GM04504 (cell line): ENCODE data around the gene CLEC2D.
A peak's percentile ranks its signal among the peaks of the same experiment; 100 is the strongest.
"Not testable (repeated sequence)": the region's sequence is repeated elsewhere in the genome, so short reads cannot be mapped to it uniquely, and the experiment has no call there.

ENCODE experiments used
- DNase-seq: peaks from one replicate; pipeline ENCODE4 v3.0.0-alpha.2; 2012; ENCODE audit warnings: low read depth

CLEC2D gene

DNA sequence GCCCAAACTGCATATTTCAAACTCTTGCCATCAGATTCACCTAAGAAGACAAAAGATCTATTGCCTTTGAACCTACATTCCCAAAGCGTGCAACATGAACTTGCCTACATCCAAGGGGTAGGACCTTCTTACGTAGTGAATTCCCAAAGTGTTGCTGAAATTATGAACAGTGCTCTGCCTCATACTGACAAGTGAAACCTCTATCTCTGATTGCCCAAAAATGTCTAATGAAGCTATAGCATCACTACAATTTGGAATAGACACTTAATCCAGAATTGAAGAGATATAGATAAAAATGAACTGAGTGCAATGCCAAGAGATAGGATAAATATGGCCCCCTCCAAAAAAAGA lies 31.1 kb downstream of the CLEC2D start:
- no peak for DNase-seq

DNA sequence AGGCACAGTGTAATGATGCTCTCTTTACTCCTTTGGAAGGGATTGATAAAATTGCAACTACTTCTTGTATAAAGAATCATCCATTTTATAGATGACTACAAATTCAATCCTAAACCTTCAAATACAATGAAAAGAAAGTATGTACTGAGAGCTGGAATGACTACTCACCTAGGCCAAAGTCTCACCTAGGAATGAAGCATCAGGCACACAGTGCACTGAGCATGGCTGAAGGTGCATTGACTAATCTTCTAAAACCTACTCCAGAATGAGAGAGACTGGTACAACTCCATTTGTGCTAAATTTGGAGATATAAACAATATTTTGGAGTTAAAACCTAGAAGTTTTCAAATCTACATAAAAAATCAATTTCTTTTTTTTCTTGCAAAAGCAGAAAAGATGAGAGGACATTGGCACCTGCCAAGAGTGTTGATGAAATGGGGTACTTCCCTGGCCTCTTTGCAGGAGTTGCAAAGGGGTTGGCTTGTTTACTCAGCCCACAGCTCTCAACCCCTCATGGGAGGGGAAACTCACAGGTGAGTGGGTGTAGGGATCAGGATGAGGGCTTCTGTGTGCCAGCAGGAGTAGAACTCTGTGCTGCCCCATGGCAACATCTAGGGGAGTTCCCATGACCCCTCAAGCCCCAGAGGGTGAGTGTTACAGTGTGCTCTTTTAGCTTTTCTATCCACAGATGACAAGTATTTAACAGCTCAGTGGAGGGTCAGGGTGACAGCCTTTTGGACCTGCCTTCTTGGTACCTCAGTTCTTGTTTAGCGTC lies 32.1 kb downstream of the CLEC2D start:
- DNase-seq: no peak

GRCh38 chr12:9702255-9702654 lies 32.7 kb downstream of the CLEC2D start:
- DNase-seq: no peak

DNA sequence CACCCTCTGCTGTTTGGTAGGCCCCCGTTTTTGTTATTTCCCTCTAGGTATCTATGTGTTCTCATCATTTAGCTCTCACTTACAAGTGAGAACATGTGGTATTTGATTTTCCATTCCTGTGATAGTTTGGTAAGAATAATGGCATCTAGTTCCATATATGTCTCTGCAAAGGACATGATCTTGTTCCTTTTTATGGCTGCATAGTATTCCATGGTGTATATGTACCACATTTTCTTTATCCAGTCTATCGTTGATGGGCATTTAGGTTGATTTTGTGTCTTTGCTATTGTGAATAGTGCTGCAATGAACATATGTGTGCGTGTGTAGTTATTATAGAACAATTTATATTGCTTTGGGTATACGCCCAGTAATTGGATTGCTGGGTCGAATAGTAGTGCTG lies 35.0 kb downstream of the CLEC2D start:
- DNase-seq: not testable (repeated sequence)

DNA sequence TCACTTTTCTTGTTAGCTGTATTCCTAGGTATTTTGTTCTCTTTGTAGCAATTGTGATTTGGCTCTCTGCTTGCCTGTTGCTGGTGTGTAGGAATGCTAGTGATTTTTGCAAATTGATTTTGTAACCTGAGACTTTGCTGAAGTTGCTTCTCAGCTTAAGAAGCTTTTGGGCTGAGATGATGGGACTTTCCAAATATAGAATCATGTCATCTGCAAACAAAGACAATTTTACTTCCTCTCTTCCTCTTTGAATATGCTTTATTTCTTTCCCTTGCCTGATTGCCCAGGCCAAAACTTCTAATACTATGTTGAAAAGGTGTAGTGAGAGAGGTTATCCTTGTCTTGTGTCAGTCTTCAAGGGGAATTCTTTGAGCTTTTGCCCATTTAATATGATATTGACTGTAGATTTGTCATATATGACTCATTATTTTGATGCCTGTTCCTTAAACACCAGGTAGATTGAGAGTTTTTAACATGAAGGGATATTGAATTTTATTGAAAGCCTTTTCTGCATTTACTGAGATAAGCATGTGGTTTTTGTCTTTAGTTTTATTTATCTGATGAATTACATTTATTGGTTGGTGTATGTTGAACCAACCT lies 36.7 kb downstream of the CLEC2D start:
- DNase-seq: no peak

DNA sequence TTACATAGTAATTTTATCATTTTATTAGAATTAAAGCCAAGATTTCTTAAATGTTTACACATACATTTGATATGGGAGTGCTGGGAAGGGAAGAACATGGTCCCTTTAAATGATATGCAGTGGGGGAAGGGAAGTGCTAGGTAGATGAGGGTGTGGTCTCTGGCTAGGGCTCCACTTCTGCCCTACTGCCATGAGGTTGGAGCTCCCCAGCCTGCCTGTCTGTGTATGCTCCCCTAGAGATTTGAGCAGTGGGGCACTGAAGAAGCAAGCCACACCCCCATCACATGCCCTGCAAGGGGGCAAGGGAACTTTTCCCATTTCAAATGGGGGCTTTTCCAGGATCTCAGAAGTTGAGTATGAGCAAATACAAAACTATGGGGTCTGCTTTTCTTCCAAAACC lies 37.8 kb downstream of the CLEC2D start:
- DNase-seq: no peak

- peak; percentile 18 for DNase-seq
Observed at GRCh38 chr12:9707864-9708808, 38.6 kb downstream of the CLEC2D start.

DNA sequence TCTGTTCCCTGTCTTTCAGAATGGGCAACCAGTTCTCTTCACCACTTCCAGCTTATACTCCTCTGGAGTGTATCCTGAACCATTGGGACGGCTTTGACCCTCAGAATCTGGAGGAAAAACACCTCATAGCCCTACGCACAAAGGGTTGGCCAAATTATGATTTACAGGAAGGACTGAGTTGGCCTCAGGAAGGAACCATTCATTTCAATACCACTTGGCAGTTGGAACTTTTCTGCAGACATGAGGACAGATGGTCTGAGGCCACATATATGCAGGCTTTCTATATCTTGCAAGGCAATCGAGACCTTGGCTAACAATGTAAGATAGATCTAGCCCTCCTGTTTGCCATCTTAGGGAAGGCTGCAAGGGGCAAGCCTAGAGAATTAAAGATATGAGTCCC lies 39.3 kb downstream of the CLEC2D start:
- no peak for DNase-seq

DNA sequence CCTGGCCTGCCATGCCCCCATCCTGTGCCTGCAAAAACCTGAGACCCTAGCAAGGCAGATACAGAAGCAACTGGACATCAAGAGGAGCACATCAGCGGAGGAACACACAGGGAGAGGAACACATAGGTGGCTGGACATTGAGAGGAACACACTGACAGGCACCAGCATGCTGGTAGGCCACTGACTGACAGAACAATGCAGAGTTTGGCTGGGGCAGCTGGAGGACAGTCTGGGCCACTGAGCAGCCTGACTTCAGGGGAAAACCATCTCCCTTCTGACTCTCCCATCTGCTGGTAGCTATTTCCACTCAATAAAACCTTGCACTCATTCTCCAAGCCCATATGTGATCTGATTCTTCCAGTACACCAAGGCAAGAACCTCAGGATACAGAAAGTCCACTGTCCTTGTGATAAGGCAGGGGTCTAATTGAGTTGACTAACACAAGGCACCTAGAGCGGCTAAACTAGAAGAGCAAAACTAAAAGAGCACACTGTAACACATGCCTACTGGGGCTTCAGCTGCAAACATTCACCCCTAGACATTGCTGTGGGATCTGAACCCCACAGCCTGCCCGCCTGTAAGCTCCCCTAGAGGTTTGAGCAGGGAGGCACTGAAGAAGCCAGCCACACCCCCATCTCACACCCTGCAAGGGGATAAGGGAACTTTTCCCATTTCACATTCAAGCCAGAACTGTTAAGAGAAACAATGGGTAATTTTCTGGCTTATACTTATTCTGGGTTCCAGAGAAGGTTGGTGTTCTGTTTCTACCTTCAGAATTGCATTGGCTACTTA lies 41.3 kb downstream of the CLEC2D start:
- DNase-seq: no peak

- DNase-seq: no peak
Observed at GRCh38 chr12:9711664-9712063, 42.2 kb downstream of the CLEC2D start.

- DNase-seq: not testable (repeated sequence)
Observed at GRCh38 chr12:9713032-9713558, 43.6 kb downstream of the CLEC2D start.

DNA sequence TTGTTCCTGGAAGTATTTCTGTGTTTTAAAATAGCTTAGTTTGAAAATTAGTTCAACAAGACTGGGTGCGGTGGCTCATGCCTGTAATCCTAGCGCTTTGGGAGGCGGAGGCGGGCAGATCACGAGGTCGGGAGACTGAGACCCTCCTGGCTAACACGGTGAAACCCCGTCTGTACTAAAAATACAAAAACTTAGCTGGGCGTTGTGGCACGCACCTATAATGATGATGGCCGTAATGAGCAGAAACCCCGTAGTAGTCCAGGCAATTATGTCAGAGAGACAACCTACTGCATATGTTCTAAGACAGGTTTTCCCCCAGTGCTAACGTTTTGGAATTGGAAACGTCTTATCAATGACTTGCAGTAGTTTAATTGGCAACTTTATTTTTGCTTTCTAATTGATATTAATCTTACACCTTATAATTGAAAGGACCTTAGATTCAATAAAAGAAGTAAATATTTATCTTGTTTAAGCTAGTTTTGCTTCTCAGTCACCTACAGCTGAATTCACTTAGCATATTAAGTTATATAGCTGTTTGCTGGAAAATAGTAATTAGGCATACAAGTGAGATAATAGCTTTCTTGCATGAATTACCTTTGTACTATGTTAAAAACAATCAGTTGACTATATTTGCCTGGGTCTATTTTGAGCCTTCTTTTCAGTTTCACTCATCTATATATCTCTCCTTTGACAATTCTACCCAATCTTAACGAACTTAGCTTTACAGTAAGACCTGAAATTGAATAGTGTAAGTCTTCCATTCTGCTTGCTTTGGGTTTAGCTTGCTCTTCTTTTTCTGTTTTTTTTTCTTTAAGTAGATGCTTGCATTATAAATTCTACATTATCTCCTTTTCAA lies 47.8 kb downstream of the CLEC2D start:
- no peak for DNase-seq

DNA sequence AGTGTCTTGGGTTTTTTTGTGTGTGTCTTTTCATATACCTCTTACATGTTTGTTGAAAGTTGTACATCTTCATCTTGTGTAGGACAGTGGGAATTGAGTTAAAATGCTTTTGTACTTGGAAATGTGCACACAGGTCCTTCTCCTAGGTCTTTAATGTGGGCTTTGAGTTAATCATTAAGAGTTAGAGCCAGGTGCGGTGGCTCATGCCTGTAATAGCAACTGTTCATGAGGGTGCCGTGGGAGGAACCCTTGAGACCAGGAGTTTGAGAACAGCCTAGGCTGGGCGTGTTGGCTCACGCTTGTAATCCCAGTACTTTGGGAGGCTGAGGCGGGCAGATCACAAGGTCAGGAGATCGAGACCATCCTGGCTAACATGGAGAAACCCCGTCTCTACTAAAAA lies 49.5 kb downstream of the CLEC2D start:
- DNase-seq: no peak

DNA sequence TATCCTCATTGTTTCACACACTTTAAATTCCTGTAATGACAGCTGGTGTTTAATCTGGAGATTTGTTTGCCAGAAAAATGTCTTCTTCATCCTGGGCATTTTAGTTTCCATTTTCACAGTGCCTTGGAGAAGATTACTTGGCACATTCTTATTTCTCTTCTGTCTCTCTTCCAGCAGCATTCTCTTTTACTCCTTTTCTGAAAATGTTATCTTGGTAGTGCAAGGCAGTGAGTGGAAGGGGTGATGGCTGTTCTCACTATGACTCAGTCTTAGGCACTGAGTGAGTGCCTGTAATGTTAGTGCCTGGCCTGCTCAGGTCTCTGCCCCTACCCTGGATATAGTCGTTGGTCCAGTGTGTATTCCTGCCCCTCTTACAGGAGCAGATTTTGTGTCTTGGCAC lies 50.3 kb downstream of the CLEC2D start:
- no peak for DNase-seq

- no peak for DNase-seq
Observed at GRCh38 chr12:9721394-9722092, 52.0 kb downstream of the CLEC2D start.

DNA sequence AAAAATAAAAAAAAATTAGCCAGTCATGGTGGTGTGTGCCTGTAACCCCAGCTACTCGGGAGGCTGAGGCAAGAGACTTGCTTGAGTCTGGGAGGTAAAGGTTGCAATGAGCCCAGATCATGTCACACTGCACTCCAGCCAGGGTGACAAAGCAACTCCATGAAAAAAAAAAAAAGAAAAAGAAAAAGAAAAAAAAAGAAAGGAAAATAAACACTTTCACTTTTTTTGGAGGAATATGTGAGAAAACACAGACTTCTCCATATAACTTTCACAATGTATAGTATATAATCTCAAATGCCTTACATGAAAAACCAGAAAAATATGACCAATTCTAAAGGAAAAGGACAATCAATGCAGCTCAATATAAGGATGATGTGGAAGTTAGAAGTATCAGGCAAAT lies 54.5 kb downstream of the CLEC2D start:
- no peak for DNase-seq

DNA sequence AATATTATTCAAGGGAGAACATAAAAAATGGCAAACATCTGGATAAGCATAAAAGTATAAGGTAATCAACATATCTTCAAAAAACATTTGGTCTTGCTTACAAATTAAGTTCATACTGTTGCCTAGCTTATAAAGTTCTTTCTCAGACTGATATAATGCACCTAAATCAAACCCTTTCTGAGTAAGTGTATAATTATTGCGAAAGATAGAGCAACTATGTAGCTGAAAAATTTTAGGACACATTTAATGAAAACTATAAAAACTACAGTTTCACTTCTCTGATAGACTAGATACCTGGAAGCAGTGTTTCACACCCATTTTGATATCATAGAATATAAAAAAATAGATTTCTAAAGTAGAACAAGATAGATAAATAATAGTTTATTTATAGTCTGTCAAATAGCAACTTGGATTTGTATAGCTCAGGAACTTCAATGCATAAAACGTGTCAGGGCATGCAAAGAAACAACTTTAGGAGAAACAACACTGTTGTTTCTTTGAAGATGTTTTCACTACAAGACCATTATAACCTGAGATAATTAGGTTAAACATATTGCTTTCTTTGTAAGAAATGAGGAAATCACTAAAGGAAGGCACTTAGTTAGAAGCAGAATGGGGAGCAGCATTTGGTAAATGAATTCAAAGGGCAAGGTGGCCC lies 55.8 kb downstream of the CLEC2D start:
- no peak for DNase-seq

DNA sequence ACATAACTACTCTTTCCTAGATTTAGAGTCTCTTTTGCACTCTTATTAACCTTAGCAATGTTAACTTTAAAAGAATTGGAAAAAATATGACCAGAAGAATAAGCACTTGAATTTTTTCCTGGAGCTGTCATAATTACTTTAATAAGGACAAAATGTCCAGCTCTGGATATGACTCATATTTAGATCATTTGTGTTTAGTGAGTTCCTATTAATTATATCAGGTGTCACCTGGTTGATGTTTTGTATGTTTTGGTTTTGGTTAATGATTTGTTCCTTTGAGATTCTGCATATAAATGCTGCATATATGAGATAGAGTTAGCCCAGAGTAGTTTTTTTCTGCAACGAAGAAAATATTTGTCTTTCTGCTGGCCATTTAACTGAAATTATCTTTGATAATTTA lies 58.3 kb downstream of the CLEC2D start:
- no peak for DNase-seq

DNA sequence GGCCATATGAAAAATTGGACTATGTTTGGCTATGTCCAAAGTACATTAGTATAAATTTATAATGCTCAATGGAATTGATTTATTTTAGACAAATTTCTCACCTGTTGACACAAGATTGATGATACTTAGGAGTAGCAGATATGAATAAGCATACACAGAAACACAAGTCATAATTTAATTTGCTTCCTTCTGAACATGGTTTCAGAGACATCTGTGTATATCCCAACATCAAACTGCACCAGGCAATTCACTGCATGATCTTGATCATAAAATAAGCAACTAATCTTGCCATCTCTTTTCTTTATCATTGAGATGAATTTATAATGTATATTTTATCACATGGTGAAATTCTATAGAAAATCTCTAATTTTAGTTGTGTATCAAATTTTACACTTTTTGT lies 59.6 kb downstream of the CLEC2D start:
- no peak for DNase-seq

DNA sequence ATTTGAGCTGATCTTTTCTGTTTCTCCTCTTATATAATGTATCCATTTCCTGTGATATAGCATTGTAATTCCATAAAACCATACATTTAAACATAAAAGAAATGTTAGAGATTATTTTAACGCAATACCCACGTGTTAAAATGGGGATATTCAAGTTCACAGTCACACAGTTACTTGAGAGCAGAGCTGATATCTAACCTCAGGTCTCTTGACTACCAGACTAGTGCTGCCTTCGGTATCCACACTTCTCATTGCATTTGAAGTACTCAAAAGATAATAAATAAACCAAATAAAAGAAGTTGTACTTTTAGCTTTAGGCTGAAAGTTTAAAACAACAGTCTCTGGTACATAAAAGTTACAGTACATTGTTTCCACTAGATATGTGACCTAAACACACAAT lies 60.5 kb downstream of the CLEC2D start:
- no peak for DNase-seq
